HT-29 (cell line): ENCODE results near the gene FPR1. TPM values are rescaled to one million over a fixed set of nuclear protein-coding genes. Genes with fewer than 3 reads are reported as not detected.
A peak's percentile ranks its signal among the peaks of the same experiment; 100 is the strongest.

Source experiments
- DNase-seq: peaks from one replicate; pipeline ENCODE4 v3.0.0-alpha.2; 2015; ENCODE audit warnings: low spot score
- total RNA-seq: library from RNA; depleted of rRNA; stranded (reverse); fragments of >200 nt; shearing (Covaris generic); gene quantifications from 2 replicates; pipeline ENCODE4 v1.2.3, GENCODE V29; 2014

The FPR1 gene
- total RNA-seq, 1 experiment from 2014 or later: not detected

- DNase-seq: no peak
Measured at GRCh38 chr19:51737389-51737788, 14.3 kb downstream of the FPR1 start.

- DNase-seq: no peak
Measured at GRCh38 chr19:51735759-51736449, 15.8 kb downstream of the FPR1 start.

- no peak for DNase-seq
Measured at GRCh38 chr19:51733742-51734522, 17.7 kb downstream of the FPR1 start.

GRCh38 chr19:51729781-51730180 is 21.9 kb downstream of the FPR1 start:
- no peak for DNase-seq

- no peak for DNase-seq
Measured at GRCh38 chr19:51727349-51727880, 24.3 kb downstream of the FPR1 start.

- peak; percentile 74 for DNase-seq
Measured at GRCh38 chr19:51726049-51726448, 25.6 kb downstream of the FPR1 start.

- DNase-seq: no peak
Measured at GRCh38 chr19:51724543-51724942, 27.1 kb downstream of the FPR1 start.

GRCh38 chr19:51722492-51722891 is 29.2 kb downstream of the FPR1 start:
- no peak for DNase-seq

- no peak for DNase-seq
Measured at GRCh38 chr19:51721905-51722304, 29.8 kb downstream of the FPR1 start.

GRCh38 chr19:51719251-51719988 is 32.3 kb downstream of the FPR1 start:
- no peak for DNase-seq

- DNase-seq: no peak
Measured at GRCh38 chr19:51716925-51717324, 34.8 kb downstream of the FPR1 start.

GRCh38 chr19:51715850-51716249 is 35.8 kb downstream of the FPR1 start:
- DNase-seq: no peak

GRCh38 chr19:51714848-51715247 is 36.8 kb downstream of the FPR1 start:
- no peak for DNase-seq

- no peak for DNase-seq
Measured at GRCh38 chr19:51713319-51714285, 38.1 kb downstream of the FPR1 start.

GRCh38 chr19:51712461-51713081 is 39.1 kb downstream of the FPR1 start:
- DNase-seq: peak; percentile 87

- no peak for DNase-seq
Measured at GRCh38 chr19:51711702-51712101, 40.0 kb downstream of the FPR1 start.

- DNase-seq: no peak
Measured at GRCh38 chr19:51710163-51710562, 41.5 kb downstream of the FPR1 start.

- no peak for DNase-seq
Measured at GRCh38 chr19:51709575-51709974, 42.1 kb downstream of the FPR1 start.

- no peak for DNase-seq
Measured at GRCh38 chr19:51708811-51709210, 42.9 kb downstream of the FPR1 start.

- no peak for DNase-seq
Measured at GRCh38 chr19:51706885-51707284, 44.8 kb downstream of the FPR1 start.
